Measurements from ENCODE around the gene C13orf46. TPM values are rescaled to one million over a fixed set of nuclear protein-coding genes. Genes with fewer than 3 reads are reported as not detected.

C13orf46 gene
- total RNA-seq, 1 donor = under 0.01 TPM

DNA sequence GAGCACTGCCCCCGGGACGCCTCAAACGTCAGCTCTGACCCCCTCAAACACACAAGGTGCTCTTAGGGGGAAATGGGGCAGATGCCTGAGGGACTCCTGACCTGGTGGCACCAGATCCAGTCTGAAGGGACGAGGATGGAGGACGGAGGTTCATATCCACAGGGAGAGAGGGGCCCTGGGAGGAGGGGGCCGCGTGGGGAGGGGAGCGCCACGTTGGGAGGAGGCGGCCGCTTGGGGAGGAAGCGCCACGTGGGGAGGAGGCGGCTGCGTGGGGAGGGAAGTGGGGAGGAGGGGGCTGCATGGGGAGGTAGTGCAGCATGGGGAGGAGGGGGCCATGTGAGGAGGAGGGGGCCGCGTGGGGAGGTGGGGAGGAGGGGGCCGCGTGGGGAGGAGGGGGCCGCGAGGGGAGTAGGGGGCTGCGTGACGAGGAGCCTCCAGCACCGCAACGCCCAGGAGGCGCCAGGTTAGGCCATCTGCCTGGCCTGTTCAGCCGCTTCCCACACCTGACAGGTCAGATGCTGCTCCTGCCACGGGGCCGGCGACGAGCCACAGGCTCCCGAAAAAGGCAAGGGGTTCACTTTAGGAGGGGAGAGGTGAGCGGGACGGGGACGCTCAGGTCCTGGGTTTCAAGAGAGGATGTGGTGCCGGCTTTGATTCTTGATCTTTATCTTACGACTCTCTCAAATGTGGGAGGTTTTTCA lies 36.7 kb upstream of the C13orf46 start:
- no peak for DNase-seq (ENCODE audit: low read depth in 2 of 3, low spot score in 2 of 3)

DNA sequence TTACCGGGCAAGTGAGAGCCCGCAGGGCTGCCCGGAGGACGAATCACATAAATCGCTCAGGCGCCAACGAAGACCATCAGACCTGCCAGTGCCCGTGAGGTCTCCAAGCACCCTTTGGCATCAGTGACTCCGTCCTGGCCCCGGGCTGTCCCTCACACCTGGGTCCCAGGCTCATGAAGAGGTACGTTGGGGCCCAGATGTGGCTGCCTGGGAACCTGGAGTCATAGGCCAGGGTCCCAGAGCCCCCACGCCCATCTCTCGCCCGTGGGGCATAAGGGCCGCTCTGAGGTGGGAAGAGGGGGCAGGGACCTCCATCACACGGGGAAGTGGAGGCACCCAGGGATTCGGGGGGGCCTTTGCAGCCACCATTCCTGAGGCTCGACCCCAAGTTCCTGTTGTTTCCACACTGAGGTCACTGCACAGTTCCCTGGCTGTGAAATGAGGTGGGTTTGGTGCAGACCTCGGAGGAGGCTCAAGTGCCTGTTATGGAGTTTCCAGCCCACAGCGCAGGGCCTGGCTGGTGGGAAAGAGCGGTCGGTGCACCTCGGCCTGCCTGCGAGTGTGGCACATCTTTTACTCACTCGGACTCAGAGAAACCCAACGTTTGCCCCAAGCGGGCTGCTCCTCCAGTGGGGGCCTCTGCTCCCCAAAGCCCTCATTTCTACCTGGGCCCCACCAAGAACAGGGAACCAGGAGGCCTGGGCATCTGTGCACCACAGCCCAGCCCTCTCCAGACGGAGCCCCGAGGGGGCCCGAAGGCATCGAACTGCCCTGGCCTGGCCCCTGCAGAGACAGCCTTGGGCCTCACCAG lies 35.9 kb upstream of the C13orf46 start:
- DNase-seq (ENCODE audit: low read depth in 2 of 3, low spot score in 2 of 3) = no peak

- DNase-seq (ENCODE audit: low read depth in 2 of 3, low spot score in 2 of 3) = no peak
Observed at GRCh38 chr13:114008964-114009589, 35.2 kb upstream of the C13orf46 start.

- no peak for DNase-seq (ENCODE audit: low read depth in 2 of 3, low spot score in 2 of 3)
Observed at GRCh38 chr13:114007566-114007965, 33.7 kb upstream of the C13orf46 start.

DNA sequence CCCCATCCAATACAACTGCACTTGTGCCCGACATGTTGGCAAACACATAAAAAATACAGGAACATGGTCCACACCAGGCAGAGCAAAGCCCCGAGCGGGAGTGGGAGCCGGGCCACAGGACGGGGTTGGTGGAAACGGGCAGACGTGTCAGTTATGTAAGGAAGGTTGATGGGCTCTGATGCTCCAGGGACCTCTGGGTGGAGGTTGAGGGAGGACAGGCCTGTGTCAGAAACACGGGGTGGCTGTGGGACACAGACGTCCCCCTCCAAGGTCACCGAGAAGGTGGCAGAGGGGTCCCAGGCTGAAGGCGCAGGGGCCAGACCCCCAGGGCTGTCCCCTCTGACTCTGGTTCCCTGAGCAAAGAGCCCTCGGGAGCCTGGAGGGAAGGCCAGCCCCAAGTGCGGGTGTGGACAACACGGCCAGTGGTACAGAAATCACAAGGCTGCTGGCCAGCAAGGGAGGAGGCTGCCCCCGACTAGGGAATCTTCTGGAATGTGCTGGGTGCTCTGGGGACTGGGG lies 31.4 kb upstream of the C13orf46 start:
- DNase-seq (ENCODE audit: low read depth in 2 of 3, low spot score in 2 of 3) = no peak

- DNase-seq (ENCODE audit: low read depth in 2 of 3, low spot score in 2 of 3) = no peak
Observed at GRCh38 chr13:114004420-114005205, 30.7 kb upstream of the C13orf46 start.

DNA sequence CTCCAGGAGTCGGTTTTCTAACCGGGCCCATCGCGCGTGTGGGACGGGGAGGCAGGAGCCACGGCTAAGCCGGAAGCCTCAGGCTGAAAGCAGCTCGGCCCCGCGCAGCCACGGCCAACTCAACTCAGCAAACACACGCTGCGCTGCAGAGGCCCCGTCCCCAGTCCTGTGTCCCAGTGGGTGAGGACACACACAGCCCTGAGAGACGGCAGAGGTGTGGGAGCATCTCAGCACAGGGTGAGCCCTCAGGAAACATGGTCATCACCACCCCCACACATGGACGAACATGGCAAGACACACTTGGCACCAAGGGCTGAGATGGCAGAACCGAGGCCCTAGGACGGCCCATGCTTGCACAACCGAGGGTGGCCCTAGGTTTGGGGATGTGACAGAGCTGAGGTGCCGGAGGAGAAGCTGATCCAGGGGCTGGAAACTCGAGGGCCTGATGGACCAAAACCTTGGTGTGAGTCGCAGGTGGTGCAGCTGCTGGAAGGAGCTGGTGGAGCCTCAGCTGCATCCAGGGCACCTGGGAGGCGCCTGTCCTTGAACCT lies 29.0 kb upstream of the C13orf46 start:
- no peak for DNase-seq (ENCODE audit: low read depth in 2 of 3, low spot score in 2 of 3)

- DNase-seq (ENCODE audit: low read depth in 2 of 3, low spot score in 2 of 3) = no peak
Observed at GRCh38 chr13:114002009-114002544, 28.2 kb upstream of the C13orf46 start.

DNA sequence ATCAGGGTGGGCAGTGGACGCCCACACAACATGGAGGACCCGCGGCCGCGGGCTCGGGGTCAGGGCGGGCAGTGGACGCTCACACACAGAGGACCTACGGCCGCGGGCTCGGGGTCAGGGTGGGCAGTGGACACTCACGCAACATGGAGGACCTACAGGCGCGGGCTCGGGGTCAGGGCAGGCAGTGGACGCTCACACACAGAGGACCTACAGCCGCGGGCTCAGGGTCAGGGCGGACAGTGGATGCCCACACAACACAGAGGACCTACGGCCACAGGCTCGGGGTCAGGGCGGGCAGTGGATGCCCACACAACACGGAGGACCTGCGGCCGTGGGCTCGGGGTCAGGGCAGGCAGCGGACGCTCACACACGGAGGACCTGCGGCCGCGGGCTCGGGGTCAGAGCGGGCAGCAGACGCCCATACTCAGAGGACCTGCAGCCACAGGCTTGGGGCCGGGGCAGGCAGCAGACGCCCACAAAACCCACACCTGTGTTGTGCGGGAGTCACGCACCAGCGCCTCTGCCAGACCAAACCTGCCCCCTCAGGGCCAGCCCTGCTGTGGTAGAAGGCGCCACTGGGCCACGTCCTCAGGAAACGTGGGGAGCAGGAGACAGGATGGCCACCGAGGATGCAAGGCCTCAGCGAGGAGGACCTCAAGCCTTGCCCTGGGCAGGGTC lies 27.6 kb upstream of the C13orf46 start:
- no peak for DNase-seq (ENCODE audit: low read depth in 2 of 3, low spot score in 2 of 3)

DNA sequence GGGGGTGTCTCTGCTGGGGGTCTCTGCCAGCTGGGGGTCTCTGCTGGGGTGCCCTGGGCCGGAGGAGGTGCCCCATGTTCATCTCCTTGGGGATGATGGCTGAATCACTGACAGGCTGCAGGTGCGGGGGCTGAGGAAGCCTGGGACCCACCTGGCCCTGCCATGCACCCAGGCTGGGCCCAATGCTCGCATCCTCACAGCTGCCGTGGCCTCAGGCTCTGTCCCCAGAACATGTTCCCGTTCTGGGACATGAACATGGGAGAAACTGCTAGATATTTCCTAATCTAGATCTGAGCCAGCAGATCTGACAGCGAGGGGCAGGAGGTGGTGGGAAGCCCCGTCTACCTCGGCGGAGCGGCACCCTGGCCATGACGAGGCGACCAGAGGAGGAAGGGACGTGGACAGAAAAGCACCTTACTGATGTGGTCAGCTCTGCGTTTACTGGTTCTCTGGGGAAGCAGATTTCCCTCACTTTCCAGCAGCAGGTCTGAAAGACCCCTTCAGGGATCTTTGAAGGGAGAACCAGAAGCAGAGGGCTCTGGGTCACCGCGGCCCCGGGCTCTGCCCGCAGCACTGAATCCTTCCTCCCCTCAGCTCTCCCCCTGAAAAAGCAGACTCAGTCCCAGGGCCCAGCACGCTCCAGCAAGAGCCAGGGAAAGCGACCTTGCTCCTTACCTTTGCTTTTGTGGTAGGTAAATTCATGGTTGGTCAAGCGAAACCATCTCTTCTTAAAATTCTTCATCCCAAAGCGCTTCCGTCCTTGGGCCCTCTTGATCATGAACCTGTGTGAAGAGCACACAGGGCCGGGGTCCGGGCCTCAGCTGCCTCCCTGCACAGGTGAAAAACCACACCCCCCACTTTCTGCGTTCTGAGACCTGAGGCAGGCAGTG lies 26.5 kb upstream of the C13orf46 start:
- no peak for DNase-seq (ENCODE audit: low read depth in 2 of 3, low spot score in 2 of 3)

DNA sequence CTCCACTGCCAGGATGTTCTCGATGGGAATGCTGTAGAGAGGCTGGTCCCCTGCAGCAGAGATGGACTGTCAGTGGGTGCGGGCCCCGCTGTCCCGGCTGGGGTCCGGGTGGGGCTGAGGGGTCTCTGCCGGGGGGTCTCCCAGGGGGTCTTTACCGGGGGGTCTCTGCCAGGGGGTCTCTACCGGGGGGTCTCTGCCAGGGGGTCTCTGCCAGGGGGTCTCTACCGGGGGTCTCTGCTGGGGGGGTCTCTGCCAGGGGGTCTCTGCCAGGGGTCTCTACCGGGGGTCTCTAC lies 25.7 kb upstream of the C13orf46 start:
- DNase-seq (ENCODE audit: low read depth in 2 of 3, low spot score in 2 of 3) = no peak

- DNase-seq (ENCODE audit: low read depth in 2 of 3, low spot score in 2 of 3) = no peak
Observed at GRCh38 chr13:113998781-113999617, 25.1 kb upstream of the C13orf46 start.

- DNase-seq (ENCODE audit: low read depth in 2 of 3, low spot score in 2 of 3) = no peak
Observed at GRCh38 chr13:113997845-113998751, 24.2 kb upstream of the C13orf46 start.

DNA sequence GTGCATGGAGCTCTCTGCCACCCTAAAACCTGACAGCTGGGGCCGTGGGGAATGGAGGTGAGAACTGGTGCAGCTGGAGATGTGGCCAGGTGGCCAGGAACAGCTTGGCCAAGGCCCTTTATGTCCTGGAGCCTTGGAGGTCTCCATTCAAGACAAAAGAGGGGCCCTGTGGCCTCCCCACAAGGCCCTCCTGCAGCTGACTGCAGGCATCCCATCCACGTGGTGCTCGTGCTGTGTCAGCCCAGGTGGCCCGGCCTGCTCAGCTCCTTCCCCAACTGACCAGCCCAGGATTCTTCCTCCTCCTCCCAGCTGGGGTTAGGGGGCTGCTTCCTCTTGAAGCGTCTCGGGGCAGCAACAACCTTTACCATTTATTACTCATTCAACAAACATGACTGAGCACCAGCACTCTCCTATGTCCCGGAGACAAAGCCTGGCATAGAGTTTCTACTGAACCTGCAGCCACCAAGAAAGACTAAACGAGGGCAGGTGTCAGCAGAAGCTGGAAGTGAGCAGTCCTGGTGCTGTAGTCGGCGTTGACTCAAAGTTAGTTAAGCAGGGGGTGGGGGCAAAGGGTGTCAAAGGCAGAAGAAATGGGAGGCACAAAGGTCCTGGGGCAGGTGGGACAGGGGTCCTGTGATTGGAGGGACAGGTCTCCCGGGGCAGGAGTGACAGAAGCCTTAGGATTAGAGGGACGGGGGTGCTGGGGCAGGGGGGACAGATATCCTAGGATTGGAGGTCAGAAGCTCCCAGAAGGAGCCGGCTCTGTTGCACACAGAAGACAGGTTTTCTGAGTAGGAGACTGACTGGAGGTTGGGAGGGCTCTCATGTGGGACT lies 23.3 kb upstream of the C13orf46 start:
- DNase-seq (ENCODE audit: low read depth in 2 of 3, low spot score in 2 of 3) = no peak

- no peak for DNase-seq (ENCODE audit: low read depth in 2 of 3, low spot score in 2 of 3)
Observed at GRCh38 chr13:113996081-113996911, 22.4 kb upstream of the C13orf46 start.
